ENCODE data around the gene URGCP.
A peak's percentile ranks its signal among the peaks of the same experiment; 100 is the strongest.

URGCP gene

DNA sequence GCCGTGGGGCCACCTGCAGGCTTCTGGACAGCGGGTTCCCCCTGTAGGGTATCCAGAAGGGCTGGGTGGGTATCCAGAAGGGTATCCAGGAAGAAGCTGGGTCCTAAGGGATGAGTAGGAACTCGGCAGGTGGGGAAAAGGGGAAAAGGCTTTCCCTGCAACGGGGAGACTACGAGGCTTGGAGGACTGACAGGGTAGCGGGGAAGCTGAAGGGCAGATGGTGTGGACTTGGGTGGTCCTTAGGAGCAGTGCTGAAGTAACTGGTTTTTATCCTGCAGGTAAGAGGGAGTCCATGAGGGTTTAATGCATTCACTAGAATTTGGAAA lies 20.4 kb upstream of the URGCP start:
- Histone ChIP-seq H2AFZ (ENCODE audit: low read depth, low read length) (peak overlapping the region; percentile 100), H4K20me1 (ENCODE audit: insufficient read depth, low read length) (no peaks in the 10 kb centered on the region), H3K27me3 (ENCODE audit: insufficient read depth, low read length, poor library complexity) (no peaks in the 10 kb centered on the region), H3K27ac (ENCODE audit: low read length) (peak overlapping the region; percentile 84), H3K79me2 (ENCODE audit: insufficient read depth, low read length) (peaks cover 15% of the 10 kb centered on the region), H3K4me3 (ENCODE audit: low read depth in 1 of 2, low read length in 2 of 2) (peak overlapping the region; percentile 30 to 67; a peak in 3 of 4 replicates), H3K4me2 (ENCODE audit: insufficient read depth, low read length) (peak overlapping the region; percentile 99), H3K9ac (ENCODE audit: low read depth, low read length) (peak overlapping the region; percentile 71), H3K36me3 (ENCODE audit: insufficient read depth, low read length) (no peaks in the 10 kb centered on the region), H3K4me1 (ENCODE audit: insufficient read depth, low read length) (peaks cover 30% of the 10 kb centered on the region), H3K9me3 (ENCODE audit: insufficient read depth, low read length, severe bottlenecking) (no peaks in the 10 kb centered on the region)
- no peak for TF ChIP-seq EZH2 (IDR thresholded peaks at IDR 0.05; ENCODE audit: borderline replicate concordance, low read depth, low read length, severe bottlenecking)
- TF ChIP-seq, protein P1, sequence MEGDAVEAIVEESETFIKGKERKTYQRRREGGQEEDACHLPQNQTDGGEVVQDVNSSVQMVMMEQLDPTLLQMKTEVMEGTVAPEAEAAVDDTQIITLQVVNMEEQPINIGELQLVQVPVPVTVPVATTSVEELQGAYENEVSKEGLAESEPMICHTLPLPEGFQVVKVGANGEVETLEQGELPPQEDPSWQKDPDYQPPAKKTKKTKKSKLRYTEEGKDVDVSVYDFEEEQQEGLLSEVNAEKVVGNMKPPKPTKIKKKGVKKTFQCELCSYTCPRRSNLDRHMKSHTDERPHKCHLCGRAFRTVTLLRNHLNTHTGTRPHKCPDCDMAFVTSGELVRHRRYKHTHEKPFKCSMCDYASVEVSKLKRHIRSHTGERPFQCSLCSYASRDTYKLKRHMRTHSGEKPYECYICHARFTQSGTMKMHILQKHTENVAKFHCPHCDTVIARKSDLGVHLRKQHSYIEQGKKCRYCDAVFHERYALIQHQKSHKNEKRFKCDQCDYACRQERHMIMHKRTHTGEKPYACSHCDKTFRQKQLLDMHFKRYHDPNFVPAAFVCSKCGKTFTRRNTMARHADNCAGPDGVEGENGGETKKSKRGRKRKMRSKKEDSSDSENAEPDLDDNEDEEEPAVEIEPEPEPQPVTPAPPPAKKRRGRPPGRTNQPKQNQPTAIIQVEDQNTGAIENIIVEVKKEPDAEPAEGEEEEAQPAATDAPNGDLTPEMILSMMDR (IDR thresholded peaks at IDR 0.05; ENCODE audit: borderline replicate concordance, extremely low read depth, low read length, poor library complexity, severe bottlenecking) = no peak
- no peak for DNase-seq
- ATAC-seq (ENCODE audit: insufficient read depth, low read depth) = peak; percentile 33; the same call in 2 of the 3 replicates

DNA sequence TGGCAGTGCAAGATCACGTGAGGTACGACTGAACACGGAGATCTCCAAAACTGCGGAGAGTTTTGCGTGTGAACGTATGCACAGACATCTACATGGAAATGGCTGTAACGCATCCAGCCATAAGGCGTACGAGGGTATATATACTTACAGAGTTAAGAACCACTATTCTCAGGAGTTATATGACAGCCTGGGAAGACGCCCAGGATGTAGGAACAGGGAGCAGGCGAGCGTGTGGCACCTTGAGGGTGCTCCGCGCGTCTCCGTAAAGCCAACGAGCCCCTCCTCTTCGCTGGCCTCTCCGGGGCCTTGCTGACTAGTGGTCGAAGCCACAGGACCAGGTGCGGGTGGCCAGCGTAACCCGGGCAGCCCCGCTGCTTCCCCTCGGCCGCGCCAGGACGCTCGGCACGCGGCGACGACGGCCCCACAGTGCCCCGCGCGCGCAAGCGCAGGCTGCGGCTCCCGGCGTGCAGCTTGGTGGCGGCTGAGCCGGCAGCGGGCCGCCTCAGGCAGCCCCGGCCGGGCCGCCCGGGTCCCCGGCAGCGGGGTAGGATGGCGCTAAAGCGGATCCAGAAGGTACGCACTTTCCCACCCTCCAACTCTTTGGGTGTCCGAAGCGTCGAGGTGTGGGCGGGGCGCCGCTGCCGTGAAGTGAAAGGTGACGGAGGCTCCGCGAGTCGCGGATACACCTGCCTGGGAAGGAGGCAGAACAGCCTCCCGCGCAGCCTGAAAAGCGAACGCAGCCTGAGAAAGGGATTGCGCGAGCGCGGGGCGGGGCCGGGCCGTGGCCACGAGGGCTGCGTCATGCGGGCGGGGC lies 19.8 kb upstream of the URGCP start, which contains the start of gene UBE2D4:
Gene UBE2D4 (plus strand): TSS at position 453 of the 814 bp plus-strand sequence. CDS start 97 bp downstream, at position 550.
- H3K27me3 ChIP-seq (ENCODE audit: insufficient read depth, low read length, poor library complexity) = no peaks in the 10 kb centered on the region
- peak; percentile 93 for ATAC-seq (ENCODE audit: insufficient read depth, low read depth)
- TF ChIP-seq, protein P1 (IDR thresholded peaks at IDR 0.05; ENCODE audit: borderline replicate concordance, extremely low read depth, low read length, poor library complexity, severe bottlenecking) = no peak
- TF ChIP-seq EZH2 (IDR thresholded peaks at IDR 0.05; ENCODE audit: borderline replicate concordance, low read depth, low read length, severe bottlenecking) = no peak
- H3K79me2 ChIP-seq (ENCODE audit: insufficient read depth, low read length) = peaks cover 15% of the 10 kb centered on the region
- no peaks in the 10 kb centered on the region for H3K36me3 ChIP-seq (ENCODE audit: insufficient read depth, low read length)
- H3K9ac ChIP-seq (ENCODE audit: low read depth, low read length) = peak within 1 kb of the TSS; percentile 71
- DNase-seq = peak; percentile 85
- peak within 1 kb of the TSS; percentile 99 for H3K4me2 ChIP-seq (ENCODE audit: insufficient read depth, low read length)
- peak within 1 kb of the TSS; percentile 100 for H2AFZ ChIP-seq (ENCODE audit: low read depth, low read length)
- peaks cover 30% of the 10 kb centered on the region for H3K4me1 ChIP-seq (ENCODE audit: insufficient read depth, low read length)
- peak within 1 kb of the TSS; percentile 30 to 67; a peak in 3 of 4 replicates for H3K4me3 ChIP-seq (ENCODE audit: low read depth in 1 of 2, low read length in 2 of 2)
- no peaks in the 10 kb centered on the region for H3K9me3 ChIP-seq (ENCODE audit: insufficient read depth, low read length, severe bottlenecking)
- peak within 1 kb of the TSS; percentile 84 for H3K27ac ChIP-seq (ENCODE audit: low read length)
- no peaks in the 10 kb centered on the region for H4K20me1 ChIP-seq (ENCODE audit: insufficient read depth, low read length)

DNA sequence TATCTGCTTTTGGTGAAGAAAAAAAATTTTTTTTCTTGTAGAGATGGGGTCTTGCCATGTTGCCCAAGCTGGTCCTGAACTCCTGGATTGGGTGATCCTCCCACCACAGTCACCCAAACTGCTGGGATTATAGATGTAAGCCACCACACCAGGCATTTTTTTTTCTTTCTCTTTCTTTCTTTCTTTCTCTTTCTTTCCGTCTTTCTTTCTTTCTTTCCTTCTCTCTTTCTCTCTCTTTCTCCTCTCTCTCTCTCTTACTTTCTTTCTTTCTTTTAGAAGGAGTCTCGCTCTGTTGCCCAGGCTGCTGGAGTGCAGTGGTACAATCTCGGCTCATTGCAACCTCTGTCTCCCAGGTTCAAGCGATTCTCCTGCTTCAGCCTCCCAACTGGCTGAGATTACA lies 16.3 kb upstream of the URGCP start:
- Histone ChIP-seq H3K4me1 (ENCODE audit: insufficient read depth, low read length) (peaks cover 30% of the 10 kb centered on the region), H2AFZ (ENCODE audit: low read depth, low read length) (no peak overlapping the region), H3K4me3 (ENCODE audit: low read depth in 1 of 2, low read length in 2 of 2) (no peak overlapping the region), H4K20me1 (ENCODE audit: insufficient read depth, low read length) (no peaks in the 10 kb centered on the region; the same call in 1 of the 2 replicates), H3K4me2 (ENCODE audit: insufficient read depth, low read length) (no peak overlapping the region), H3K9ac (ENCODE audit: low read depth, low read length) (no peak overlapping the region), H3K27me3 (ENCODE audit: insufficient read depth, low read length, poor library complexity) (no peaks in the 10 kb centered on the region), H3K79me2 (ENCODE audit: insufficient read depth, low read length) (peaks cover 15% of the 10 kb centered on the region), H3K9me3 (ENCODE audit: insufficient read depth, low read length, severe bottlenecking) (no peaks in the 10 kb centered on the region), H3K36me3 (ENCODE audit: insufficient read depth, low read length) (peaks cover 11% of the 10 kb centered on the region), H3K27ac (ENCODE audit: low read length) (no peak overlapping the region)
- no peak for DNase-seq
- TF ChIP-seq, protein P1 (IDR thresholded peaks at IDR 0.05; ENCODE audit: borderline replicate concordance, extremely low read depth, low read length, poor library complexity, severe bottlenecking) = no peak
- TF ChIP-seq EZH2 (IDR thresholded peaks at IDR 0.05; ENCODE audit: borderline replicate concordance, low read depth, low read length, severe bottlenecking) = no peak
- no peak for ATAC-seq (ENCODE audit: insufficient read depth, low read depth)
